ENCODE results near the gene C17orf75. TPM values are rescaled to one million over a fixed set of nuclear protein-coding genes. Genes with fewer than 3 reads are reported as not detected.

The C17orf75 gene
- total and polyA plus RNA-seq, 4 donors, result 8.5 to 23.4 (median 15.3) TPM

- Histone ChIP-seq H3K36me3 (ENCODE audit: control insufficient read depth in 4 of 4, insufficient read depth in 4 of 4, low read length in 4 of 4) (no peaks in the 10 kb centered on the region), H3K9me3 (ENCODE audit: control insufficient read depth in 4 of 4, insufficient read depth in 3 of 4, low read length in 3 of 4) (no peaks in the 10 kb centered on the region), H3K27me3 (ENCODE audit: control insufficient read depth in 3 of 3, insufficient read depth in 3 of 3, low read length in 2 of 3) (no peaks in the 10 kb centered on the region), H3K27ac (ENCODE audit: low read depth in 1 of 2, low read length in 1 of 2) (no peak overlapping the region), H3K9ac (ENCODE audit: insufficient read depth in 1 of 2, low read length in 2 of 2) (no peak overlapping the region), H3K4me3 (no peak overlapping the region), H3K4me1 (ENCODE audit: control insufficient read depth in 5 of 5, insufficient read depth in 5 of 5, low read length in 5 of 5) (peaks cover 0 to 4% (median 0%) of the 10 kb centered on the region in 5 donors)
- TF ChIP-seq CTCF (IDR thresholded peaks at IDR 0.05; ENCODE audit: control extremely low read depth, extremely low read depth), result no peak
- WGBS, 2 donors, result 70 to 88% methylated on average over 4 of the region's 4 CpGs
- DNase-seq, result no peak
- no peak for ATAC-seq (ENCODE audit: insufficient read depth, low FRiP score)
These were observed 39.9 kb downstream of the C17orf75 start for GRCh38 chr17:32302037-32302436.

- H3K27me3 ChIP-seq (ENCODE audit: control insufficient read depth in 3 of 3, insufficient read depth in 3 of 3, low read length in 2 of 3), result no peaks in the 10 kb centered on the region
- H3K9me3 ChIP-seq (ENCODE audit: control insufficient read depth in 4 of 4, insufficient read depth in 3 of 4, low read length in 3 of 4), result no peaks in the 10 kb centered on the region
- DNase-seq (no peak), ATAC-seq (ENCODE audit: insufficient read depth, low FRiP score) (no peak)
- peaks cover 0 to 4% (median 0%) of the 10 kb centered on the region in 5 donors for H3K4me1 ChIP-seq (ENCODE audit: control insufficient read depth in 5 of 5, insufficient read depth in 5 of 5, low read length in 5 of 5)
- TF ChIP-seq CTCF (IDR thresholded peaks at IDR 0.05; ENCODE audit: control extremely low read depth, extremely low read depth), result no peak
- 90 to 93% methylated on average over 7 of the region's 7 CpGs for WGBS, 2 donors
- no peak overlapping the region for H3K9ac ChIP-seq (ENCODE audit: insufficient read depth in 1 of 2, low read length in 2 of 2)
- no peak overlapping the region for H3K4me3 ChIP-seq
- H3K27ac ChIP-seq (ENCODE audit: low read depth in 1 of 2, low read length in 1 of 2), result no peak overlapping the region
- no peaks in the 10 kb centered on the region for H3K36me3 ChIP-seq (ENCODE audit: control insufficient read depth in 4 of 4, insufficient read depth in 4 of 4, low read length in 4 of 4)
These were observed 42.3 kb downstream of the C17orf75 start for GRCh38 chr17:32299580-32300164.

- Histone ChIP-seq H3K9ac (ENCODE audit: insufficient read depth in 1 of 2, low read length in 2 of 2) (no peak overlapping the region), H3K27me3 (ENCODE audit: control insufficient read depth in 3 of 3, insufficient read depth in 3 of 3, low read length in 2 of 3) (no peaks in the 10 kb centered on the region), H3K4me3 (no peak overlapping the region), H3K36me3 (ENCODE audit: control insufficient read depth in 4 of 4, insufficient read depth in 4 of 4, low read length in 4 of 4) (no peaks in the 10 kb centered on the region), H3K9me3 (ENCODE audit: control insufficient read depth in 4 of 4, insufficient read depth in 3 of 4, low read length in 3 of 4) (no peaks in the 10 kb centered on the region), H3K27ac (ENCODE audit: low read depth in 1 of 2, low read length in 1 of 2) (no peak overlapping the region), H3K4me1 (ENCODE audit: control insufficient read depth in 5 of 5, insufficient read depth in 5 of 5, low read length in 5 of 5) (peaks cover 0 to 4% (median 0%) of the 10 kb centered on the region in 5 donors)
- ATAC-seq (ENCODE audit: insufficient read depth, low FRiP score) (no peak), DNase-seq (no peak)
- 63 to 70% methylated on average over 13 of the region's 13 CpGs for WGBS, 2 donors
- no peak for TF ChIP-seq CTCF (IDR thresholded peaks at IDR 0.05; ENCODE audit: control extremely low read depth, extremely low read depth)
These were observed 43.0 kb downstream of the C17orf75 start for GRCh38 chr17:32298721-32299579.

Data from lung (tissue), 12 donors.